NOMO-1 treated with DMSO at 0.1 percent for 48 hours (cell line): Measurements from ENCODE around the gene GALNT14.

ENCODE experiments used
- DNase-seq: peaks from one replicate; lab custom pipeline; 2025; ENCODE audit not compliant: unreplicated experiment; lab: John Stamatoyannopoulos, UW

Gene GALNT14

GRCh38 chr2:31134480-31134879 is 3.8 kb downstream of the GALNT14 start:
- no peak for DNase-seq

GRCh38 chr2:31132786-31133185 is 5.5 kb downstream of the GALNT14 start:
- DNase-seq: no peak

GRCh38 chr2:31131871-31132270 is 6.4 kb downstream of the GALNT14 start:
- no peak for DNase-seq

GRCh38 chr2:31129375-31130171 is 8.7 kb downstream of the GALNT14 start:
- DNase-seq: no peak

- no peak for DNase-seq
Measured at GRCh38 chr2:31127931-31128330, 10.3 kb downstream of the GALNT14 start.

GRCh38 chr2:31125918-31126695 is 12.1 kb downstream of the GALNT14 start:
- no peak for DNase-seq

- DNase-seq: no peak
Measured at GRCh38 chr2:31124904-31125303, 13.3 kb downstream of the GALNT14 start.

- no peak for DNase-seq
Measured at GRCh38 chr2:31122133-31122532, 16.1 kb downstream of the GALNT14 start.

DNA sequence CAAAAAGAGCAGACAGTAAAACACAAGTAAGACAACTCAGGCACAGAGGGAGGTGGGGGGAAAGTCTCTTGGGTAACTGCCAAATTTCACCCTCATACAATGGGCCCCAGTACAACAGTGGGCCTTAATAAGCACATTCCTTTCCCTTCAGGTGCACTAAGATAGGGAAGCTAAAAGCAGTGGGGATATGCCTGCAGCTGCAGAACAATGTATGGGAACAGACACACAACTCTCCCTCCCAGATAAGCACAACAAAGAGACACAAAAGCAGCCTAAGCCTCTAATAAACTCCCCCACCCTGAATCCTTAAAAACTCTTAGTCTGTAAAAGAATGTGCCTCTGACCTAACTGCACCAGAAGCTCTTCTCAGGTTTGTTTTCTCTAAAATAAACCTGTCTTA is 24.5 kb downstream of the GALNT14 start:
- DNase-seq: no peak

- DNase-seq: no peak
Measured at GRCh38 chr2:31112544-31112943, 25.7 kb downstream of the GALNT14 start.

GRCh38 chr2:31110998-31111397 is 27.2 kb downstream of the GALNT14 start:
- DNase-seq: no peak

DNA sequence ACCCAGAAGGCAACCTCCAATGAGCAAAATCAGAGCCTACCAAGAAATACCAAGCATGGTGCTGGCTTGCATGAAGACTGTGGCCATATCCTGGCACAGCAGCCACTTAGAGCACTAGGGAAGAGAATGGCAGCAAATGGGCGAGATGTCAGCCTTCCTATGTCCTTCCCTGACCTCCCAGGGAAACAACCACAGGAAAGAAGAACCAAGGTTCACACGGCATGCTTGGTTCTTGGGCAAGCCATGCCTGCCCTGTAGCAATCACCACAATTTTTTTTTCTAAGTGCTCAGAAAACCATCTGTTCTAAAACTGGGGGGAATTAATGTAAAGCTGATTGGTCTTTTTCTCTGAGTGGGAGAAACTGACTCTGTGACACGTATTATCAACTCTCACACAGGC is 27.8 kb downstream of the GALNT14 start:
- DNase-seq: no peak

DNA sequence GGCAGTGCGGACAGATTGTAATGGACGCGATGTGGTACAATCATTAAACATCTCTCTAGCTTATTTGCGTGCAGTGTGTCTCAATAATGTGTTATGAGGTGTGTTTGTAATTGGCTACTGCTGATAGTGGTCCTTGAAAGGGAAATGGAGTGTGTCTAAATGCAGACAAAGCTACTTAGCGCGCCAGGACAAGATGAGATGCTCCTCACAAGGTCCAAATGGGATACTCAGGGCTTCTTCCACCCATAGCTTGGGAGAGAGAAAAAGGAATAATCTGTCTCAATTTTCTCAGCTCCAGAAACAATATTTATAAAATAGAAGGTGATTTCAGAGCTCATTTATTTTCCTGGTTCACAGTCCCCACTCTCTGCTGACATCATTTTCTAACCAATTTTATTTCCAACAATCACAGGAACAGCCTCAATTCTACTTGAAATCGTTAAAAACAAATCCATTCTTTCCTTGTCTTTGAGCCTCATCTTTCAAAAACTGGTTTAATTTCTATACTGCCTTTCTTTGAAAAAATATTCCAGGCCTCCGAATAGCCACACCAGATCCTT is 28.5 kb downstream of the GALNT14 start:
- no peak for DNase-seq

DNA sequence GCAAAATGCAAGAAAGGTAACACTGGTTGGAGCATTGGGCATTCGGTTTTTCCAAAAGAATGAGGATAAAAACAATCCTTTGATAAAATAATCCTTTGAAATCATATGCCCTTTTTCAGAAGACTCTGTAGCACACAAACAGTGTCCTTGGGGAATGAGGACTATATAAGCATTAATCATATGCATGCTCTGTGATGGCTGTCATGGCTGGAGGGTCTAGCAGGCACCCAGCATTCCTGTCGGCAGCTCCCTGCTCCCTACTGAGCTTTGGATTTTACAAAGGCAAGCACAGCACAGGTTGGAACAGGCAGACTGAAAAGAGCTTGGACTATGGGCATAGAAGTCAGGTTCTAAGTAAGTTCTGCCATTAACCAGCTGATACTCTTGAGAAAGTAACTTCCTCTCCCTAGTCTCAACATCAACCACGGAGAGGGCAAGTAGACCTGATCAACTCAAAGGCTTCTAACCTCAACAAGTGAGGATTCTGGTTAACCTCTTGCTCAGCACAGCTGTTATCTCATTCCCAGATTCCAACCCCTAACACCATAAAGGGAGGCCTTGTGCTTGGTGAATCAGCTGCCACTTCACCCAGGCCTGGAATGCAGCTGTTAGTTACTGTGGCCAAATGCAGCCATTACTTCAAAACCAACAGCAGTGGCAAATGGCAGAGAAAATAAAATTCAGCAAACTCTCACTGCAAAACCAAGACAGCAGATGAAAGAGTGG is 29.5 kb downstream of the GALNT14 start:
- DNase-seq: no peak

GRCh38 chr2:31107591-31108300 is 30.5 kb downstream of the GALNT14 start:
- no peak for DNase-seq

- DNase-seq: no peak
Measured at GRCh38 chr2:31101701-31102100, 36.5 kb downstream of the GALNT14 start.

GRCh38 chr2:31097962-31098613 is 40.2 kb downstream of the GALNT14 start:
- DNase-seq: no peak

- no peak for DNase-seq
Measured at GRCh38 chr2:31090188-31090587, 48.1 kb downstream of the GALNT14 start.

- no peak for DNase-seq
Measured at GRCh38 chr2:31089645-31090044, 48.6 kb downstream of the GALNT14 start.

DNA sequence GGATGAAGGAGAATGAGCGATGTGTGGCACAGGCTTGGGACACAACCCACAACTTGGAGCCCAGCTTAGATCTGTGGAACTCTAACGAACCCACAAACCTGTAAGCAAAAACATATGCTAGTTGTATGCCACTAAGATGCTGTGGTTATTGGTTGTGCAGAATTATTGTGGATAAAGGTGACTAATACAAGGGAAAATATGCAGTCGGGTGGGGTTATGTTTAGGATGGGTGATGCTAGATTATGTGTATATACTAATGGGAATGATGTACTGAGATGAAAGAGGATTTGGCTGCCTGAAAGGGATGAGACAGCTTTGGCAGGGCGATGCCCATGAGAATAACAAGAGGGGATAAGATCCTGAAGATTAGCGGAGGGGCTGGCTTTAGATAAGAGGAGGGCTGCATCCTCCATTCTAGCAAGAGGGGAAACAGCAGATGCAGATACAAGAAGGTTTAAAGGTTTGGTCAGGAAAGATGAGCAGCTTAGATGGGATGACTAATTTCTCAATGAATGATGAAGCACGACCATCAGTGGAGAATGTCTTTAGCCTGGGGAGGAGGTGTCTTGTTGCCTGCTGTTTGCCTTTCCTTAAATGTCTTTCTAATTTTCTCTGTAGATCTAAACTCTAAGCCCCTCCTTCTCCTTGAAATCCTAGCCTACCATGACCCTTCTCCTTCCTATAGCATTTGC is 49.6 kb downstream of the GALNT14 start:
- no peak for DNase-seq
